Loucy (cell line): ENCODE results near the gene KLF16.
"Not testable (repeated sequence)": the region's sequence is repeated elsewhere in the genome, so short reads cannot be mapped to it uniquely, and the experiment has no call there.

Source experiments
- EZH2phosphoT487 ChIP-seq: fragments of 200-600 bp; IDR thresholded peaks from 2 replicates; pipeline ENCODE4 v1.6.1; 2018; ENCODE audit warnings: antibody characterized with exemption, mild to moderate bottlenecking, moderate library complexity, borderline replicate concordance
- TF ChIP-seq, protein P1 (sequence below): fragments of 200-600 bp; sonication (generic); conservative IDR thresholded peaks from 2 replicates; pipeline ENCODE4 v1.5.1; 2014; ENCODE audit warnings: mild to moderate bottlenecking, antibody characterized with exemption, low read length

DNA sequence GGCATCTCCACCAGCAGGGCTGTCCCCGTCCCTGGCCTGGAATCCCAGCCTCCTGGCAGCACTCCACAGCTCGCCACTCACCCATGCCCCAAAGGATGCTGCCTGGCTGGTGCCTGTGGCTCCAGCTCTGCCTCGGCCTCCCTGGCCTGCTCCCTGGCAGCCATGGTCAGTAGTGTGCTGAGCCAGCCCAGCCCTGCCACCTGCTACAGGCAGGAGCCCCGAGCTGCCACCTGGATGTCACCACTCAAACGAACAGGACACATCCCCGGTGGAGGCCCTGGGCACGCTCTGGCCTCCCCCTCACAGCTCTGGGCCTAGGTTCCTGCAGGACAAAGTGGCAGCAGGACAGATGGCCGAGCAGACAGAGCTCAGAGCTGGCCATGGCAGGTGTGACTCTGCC is 15.2 kb upstream of the KLF16 start:
- TF ChIP-seq, protein P1, sequence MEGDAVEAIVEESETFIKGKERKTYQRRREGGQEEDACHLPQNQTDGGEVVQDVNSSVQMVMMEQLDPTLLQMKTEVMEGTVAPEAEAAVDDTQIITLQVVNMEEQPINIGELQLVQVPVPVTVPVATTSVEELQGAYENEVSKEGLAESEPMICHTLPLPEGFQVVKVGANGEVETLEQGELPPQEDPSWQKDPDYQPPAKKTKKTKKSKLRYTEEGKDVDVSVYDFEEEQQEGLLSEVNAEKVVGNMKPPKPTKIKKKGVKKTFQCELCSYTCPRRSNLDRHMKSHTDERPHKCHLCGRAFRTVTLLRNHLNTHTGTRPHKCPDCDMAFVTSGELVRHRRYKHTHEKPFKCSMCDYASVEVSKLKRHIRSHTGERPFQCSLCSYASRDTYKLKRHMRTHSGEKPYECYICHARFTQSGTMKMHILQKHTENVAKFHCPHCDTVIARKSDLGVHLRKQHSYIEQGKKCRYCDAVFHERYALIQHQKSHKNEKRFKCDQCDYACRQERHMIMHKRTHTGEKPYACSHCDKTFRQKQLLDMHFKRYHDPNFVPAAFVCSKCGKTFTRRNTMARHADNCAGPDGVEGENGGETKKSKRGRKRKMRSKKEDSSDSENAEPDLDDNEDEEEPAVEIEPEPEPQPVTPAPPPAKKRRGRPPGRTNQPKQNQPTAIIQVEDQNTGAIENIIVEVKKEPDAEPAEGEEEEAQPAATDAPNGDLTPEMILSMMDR: not testable (repeated sequence)
- TF ChIP-seq EZH2phosphoT487: not testable (repeated sequence)
